Vagina (tissue), 2 donors: Measurements from ENCODE around the gene NOTCH3. TPM values are rescaled to one million over a fixed set of nuclear protein-coding genes. Genes with fewer than 3 reads are reported as not detected.

Source experiments
- DNase-seq, 2 donors: peaks; one replicate each; pipeline ENCODE4 v3.0.0-alpha.2; 2017; ENCODE audit errors: extremely low spot score in 2 of 2
- H3K27ac ChIP-seq: fragments of 200-600 bp; sonication (generic); one replicate; pipeline ENCODE4 v1.5.1; 2019
- H3K27me3 ChIP-seq: fragments of 200-600 bp; sonication (generic); one replicate; pipeline ENCODE4 v1.5.1; 2019
- H3K36me3 ChIP-seq, 2 donors: fragments of 200-600 bp; sonication (generic); one replicate each; pipeline ENCODE4 v1.5.1; 2017 to 2019
- H3K4me1 ChIP-seq: fragments of 200-600 bp; sonication (generic); one replicate; pipeline ENCODE4 v1.5.1; 2019
- H3K4me3 ChIP-seq, 2 donors: fragments of 200-600 bp; sonication (generic); 1 replicate in 1 of 2; 2 replicates in 1 of 2; pipeline ENCODE4 v1.5.1; 2016 to 2019
- H3K9me3 ChIP-seq: fragments of 200-600 bp; sonication (generic); one replicate; pipeline ENCODE4 v1.5.1; 2019
- CTCF ChIP-seq, 3 experiments: fragments of 450-650 bp in 2 of 3; fragments of 200-600 bp in 1 of 3; sonication (generic) in 1 of 3; IDR thresholded peaks; one replicate each; pipeline ENCODE4 v1.5.1; 2017 to 2019; ENCODE audit warnings: antibody characterized with exemption in 3 of 3, mild to moderate bottlenecking in 2 of 3, moderate library complexity in 2 of 3
- POLR2A ChIP-seq, 2 donors: fragments of 450-650 bp; IDR thresholded peaks; one replicate each; pipeline ENCODE4 v1.6.1; 2017; ENCODE audit warnings: antibody characterized with exemption in 2 of 2, mild to moderate bottlenecking in 2 of 2, moderate library complexity in 2 of 2
- POLR2AphosphoS5 ChIP-seq, 2 donors: sonication (generic); formaldehyde crosslinking; IDR thresholded peaks; one replicate each; pipeline ENCODE4 v1.9.0; 2017; ENCODE audit warnings: antibody characterized with exemption in 2 of 2, mild to moderate bottlenecking in 2 of 2, low read depth in 1 of 2; ENCODE audit not compliant: insufficient read depth in 1 of 2
- intact Hi-C: fragments of 100-400 bp; cut with DNase I; formaldehyde crosslinking; loops from one replicate; pipeline ENCODE4 v1.15.1; 2023
- total RNA-seq: library from RNA; depleted of rRNA; stranded (reverse); fragments of >200 nt; gene quantifications from one replicate; pipeline ENCODE4 v1.2.3, GENCODE V29; 2016

NOTCH3 gene
- total RNA-seq = 76.6 TPM

- peak within 1 kb of the TSS; percentile 51 to 76 for H3K4me3 ChIP-seq
- DNase-seq = no peak
- intact Hi-C loops = no loop called here
- no peaks in the 10 kb centered on the region for H3K36me3 ChIP-seq
- no peaks in the 10 kb centered on the region for H3K9me3 ChIP-seq
- TF ChIP-seq CTCF (IDR thresholded peaks at IDR 0.05) = no peak
- TF ChIP-seq POLR2AphosphoS5 (IDR thresholded peaks at IDR 0.05; ENCODE audit: insufficient read depth in 1 of 2, low read depth in 1 of 2) = no peak
- no peak for TF ChIP-seq POLR2A (IDR thresholded peaks at IDR 0.05)
- H3K4me1 ChIP-seq = peaks cover 38% of the 10 kb centered on the region
- no peaks in the 10 kb centered on the region for H3K27me3 ChIP-seq
- H3K27ac ChIP-seq = peak within 1 kb of the TSS; percentile 84
Observed at GRCh38 chr19:15200553-15201364, at the start of gene NOTCH3. TSS of gene NOTCH3 (minus strand) at chr19:15200995. CDS start at chr19:15200905, 90 bp downstream.

- intact Hi-C loops = loop anchor here (2.0 to 5.0 kb wide), 3 partner anchors 14 to 73 kb away; no protein-coding TSS in a partner anchor
- Histone ChIP-seq H3K4me1 (peaks cover 79% of the 10 kb centered on the region), H3K27me3 (no peaks in the 10 kb centered on the region), H3K4me3 (no peak overlapping the region), H3K27ac (peak overlapping the region; percentile 91), H3K36me3 (peaks cover 5 to 55% of the 10 kb centered on the region in 2 donors), H3K9me3 (no peaks in the 10 kb centered on the region)
- DNase-seq = no peak
- TF ChIP-seq POLR2A (IDR thresholded peaks at IDR 0.05) (no peak), CTCF (IDR thresholded peaks at IDR 0.05) (no peak), POLR2AphosphoS5 (IDR thresholded peaks at IDR 0.05; ENCODE audit: insufficient read depth in 1 of 2, low read depth in 1 of 2) (no peak)
Observed at GRCh38 chr19:15250640-15250993, 49.8 kb upstream of the NOTCH3 start.

GRCh38 chr19:15249972-15250639 is 49.3 kb upstream of the NOTCH3 start:
- intact Hi-C loops = loop anchor here (2.0 to 5.0 kb wide), 3 partner anchors 15 to 73 kb away; no protein-coding TSS in a partner anchor

GRCh38 chr19:15249528-15249874 is 48.7 kb upstream of the NOTCH3 start:
- H3K4me1 ChIP-seq = peaks cover 84% of the 10 kb centered on the region
- H3K4me3 ChIP-seq = no peak overlapping the region
- peaks cover 1 to 44% of the 10 kb centered on the region in 2 donors for H3K36me3 ChIP-seq

More at GRCh38 chr19:15249972-15250639, 49.3 kb upstream of the NOTCH3 start:
- TF ChIP-seq POLR2A (IDR thresholded peaks at IDR 0.05) = no peak
- peak; percentile 12 to 61 for TF ChIP-seq POLR2AphosphoS5 (IDR thresholded peaks at IDR 0.05; ENCODE audit: insufficient read depth in 1 of 2, low read depth in 1 of 2)
- Histone ChIP-seq H3K4me1 (peaks cover 79% of the 10 kb centered on the region), H3K27ac (peak overlapping the region; percentile 91), H3K4me3 (no peak overlapping the region), H3K36me3 (peaks cover 5 to 50% of the 10 kb centered on the region in 2 donors), H3K9me3 (no peaks in the 10 kb centered on the region), H3K27me3 (no peaks in the 10 kb centered on the region)
- DNase-seq = no peak

More at GRCh38 chr19:15249528-15249874, 48.7 kb upstream of the NOTCH3 start:
- DNase-seq = no peak
- intact Hi-C loops = no loop called here
- no peaks in the 10 kb centered on the region for H3K9me3 ChIP-seq
- H3K27me3 ChIP-seq = no peaks in the 10 kb centered on the region
- TF ChIP-seq POLR2AphosphoS5 (IDR thresholded peaks at IDR 0.05; ENCODE audit: insufficient read depth in 1 of 2, low read depth in 1 of 2) = no peak
- no peak for TF ChIP-seq POLR2A (IDR thresholded peaks at IDR 0.05)
- TF ChIP-seq CTCF (IDR thresholded peaks at IDR 0.05) = no peak
- peak overlapping the region; percentile 91 for H3K27ac ChIP-seq
